Measurements from ENCODE around the gene LMBRD1. TPM values are rescaled to one million over a fixed set of nuclear protein-coding genes. Genes with fewer than 3 reads are reported as not detected.

Gene LMBRD1
- total and polyA plus RNA-seq, 2 of the 8 experiments (the other 6 are each of a cell fraction or from before 2014, with no cell fraction given): 9.1 to 16.8 TPM

- TF ChIP-seq USF2 (IDR thresholded peaks at IDR 0.05; ENCODE audit: low read length) (no peak), SP1 (IDR thresholded peaks at IDR 0.05; ENCODE audit: low read depth, low read length) (no peak), ZNF274 (IDR thresholded peaks at IDR 0.05; ENCODE audit: borderline replicate concordance, extremely low read depth, low read length) (no peak), MAFK (IDR thresholded peaks at IDR 0.05; ENCODE audit: low read depth, low read length) (no peak), CBX8 (IDR thresholded peaks at IDR 0.05; ENCODE audit: borderline replicate concordance, low read depth, low read length) (no peak), POLR2AphosphoS5 (IDR thresholded peaks at IDR 0.05; ENCODE audit: low read depth, low read length) (no peak), MAX (IDR thresholded peaks at IDR 0.05) (no peak)
Measured at GRCh38 chr6:69795469-69796072, 1.2 kb downstream of the LMBRD1 start (continued).
